Gastrocnemius medialis (tissue), 4 donors: ENCODE results near the gene LYG1.

Experiments used
- POLR2A ChIP-seq, 2 donors: fragments of 450-650 bp; IDR thresholded peaks; one replicate each; pipeline ENCODE4 v1.6.1; 2017; ENCODE audit warnings: antibody characterized with exemption in 2 of 2, mild to moderate bottlenecking in 2 of 2, moderate library complexity in 2 of 2
- TF ChIP-seq, protein P1 (sequence below), 5 experiments: fragments of 450-650 bp in 3 of 5; fragments of 200-600 bp in 2 of 5; sonication (generic) in 2 of 5; IDR thresholded peaks in 4 of 5; conservative IDR thresholded peaks in 1 of 5; 1 replicate in 4 of 5; 2 replicates in 1 of 5; pipeline ENCODE4 v1.5.1; 2016 to 2019; ENCODE audit warnings: antibody characterized with exemption in 5 of 5, mild to moderate bottlenecking in 3 of 5, moderate library complexity in 3 of 5

DNA sequence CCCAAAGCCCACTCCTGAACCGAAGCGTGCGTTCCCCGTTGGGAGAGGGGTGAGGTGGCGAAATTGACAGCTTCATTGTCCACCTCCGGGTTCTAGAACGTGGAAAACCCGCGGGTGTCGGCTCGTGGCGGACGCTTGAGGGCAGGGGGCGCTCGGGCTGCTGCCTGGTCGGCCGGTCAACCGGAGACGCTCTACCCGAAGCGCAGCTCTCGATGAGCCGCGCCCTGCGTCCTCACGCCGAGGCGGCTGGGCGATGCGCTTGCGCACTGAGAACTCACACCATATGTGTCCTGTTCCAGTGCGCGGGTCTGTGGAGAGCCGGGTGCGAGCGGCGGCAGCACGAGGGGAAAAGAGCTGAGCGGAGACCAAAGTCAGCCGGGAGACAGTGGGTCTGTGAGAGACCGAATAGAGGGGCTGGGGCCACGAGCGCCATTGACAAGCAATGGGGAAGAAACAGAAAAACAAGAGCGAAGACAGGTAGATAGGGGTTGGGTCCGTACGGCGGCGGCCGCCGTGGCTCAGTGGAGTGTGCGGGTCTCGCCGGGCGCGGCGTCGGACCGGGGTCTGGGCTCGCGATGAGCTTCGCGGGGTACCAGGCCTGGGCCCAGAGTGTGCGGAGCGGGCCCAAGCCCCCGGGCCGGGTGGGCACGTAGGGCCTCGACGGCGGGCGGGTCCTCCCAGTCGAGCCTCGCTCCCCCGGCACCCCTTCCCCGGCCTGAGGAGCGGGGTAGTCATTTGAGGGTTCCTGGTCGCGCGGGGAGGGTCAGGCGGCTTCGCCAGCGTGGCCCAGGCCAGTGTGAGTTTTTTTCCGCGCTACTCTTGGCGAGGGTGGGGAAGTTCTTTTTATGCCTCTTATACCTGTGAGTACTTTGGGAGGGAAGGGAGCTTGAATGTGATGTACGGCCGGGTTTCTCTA, 36.4 kb upstream of the LYG1 start, which contains the start of gene EIF5B:
- TF ChIP-seq, protein P1, sequence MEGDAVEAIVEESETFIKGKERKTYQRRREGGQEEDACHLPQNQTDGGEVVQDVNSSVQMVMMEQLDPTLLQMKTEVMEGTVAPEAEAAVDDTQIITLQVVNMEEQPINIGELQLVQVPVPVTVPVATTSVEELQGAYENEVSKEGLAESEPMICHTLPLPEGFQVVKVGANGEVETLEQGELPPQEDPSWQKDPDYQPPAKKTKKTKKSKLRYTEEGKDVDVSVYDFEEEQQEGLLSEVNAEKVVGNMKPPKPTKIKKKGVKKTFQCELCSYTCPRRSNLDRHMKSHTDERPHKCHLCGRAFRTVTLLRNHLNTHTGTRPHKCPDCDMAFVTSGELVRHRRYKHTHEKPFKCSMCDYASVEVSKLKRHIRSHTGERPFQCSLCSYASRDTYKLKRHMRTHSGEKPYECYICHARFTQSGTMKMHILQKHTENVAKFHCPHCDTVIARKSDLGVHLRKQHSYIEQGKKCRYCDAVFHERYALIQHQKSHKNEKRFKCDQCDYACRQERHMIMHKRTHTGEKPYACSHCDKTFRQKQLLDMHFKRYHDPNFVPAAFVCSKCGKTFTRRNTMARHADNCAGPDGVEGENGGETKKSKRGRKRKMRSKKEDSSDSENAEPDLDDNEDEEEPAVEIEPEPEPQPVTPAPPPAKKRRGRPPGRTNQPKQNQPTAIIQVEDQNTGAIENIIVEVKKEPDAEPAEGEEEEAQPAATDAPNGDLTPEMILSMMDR (IDR thresholded peaks at IDR 0.05 in 4 of 5, conservative IDR thresholded peaks at IDR 0.05 in 1 of 5) = peak in 4 of 5 experiments; percentile 38 to 69 (median 54)
- peak; percentile 82 to 85 for TF ChIP-seq POLR2A (IDR thresholded peaks at IDR 0.05)
